Central memory CD4-positive, alpha-beta T cell (primary cell): ENCODE results near the gene FAM193A.
A peak's percentile ranks its signal among the peaks of the same experiment; 100 is the strongest.
"Not testable (repeated sequence)": the region's sequence is repeated elsewhere in the genome, so short reads cannot be mapped to it uniquely, and the experiment has no call there.

Experiments
- DNase-seq: peaks from one replicate; pipeline ENCODE4 v3.0.0; 2022

The FAM193A gene

DNA sequence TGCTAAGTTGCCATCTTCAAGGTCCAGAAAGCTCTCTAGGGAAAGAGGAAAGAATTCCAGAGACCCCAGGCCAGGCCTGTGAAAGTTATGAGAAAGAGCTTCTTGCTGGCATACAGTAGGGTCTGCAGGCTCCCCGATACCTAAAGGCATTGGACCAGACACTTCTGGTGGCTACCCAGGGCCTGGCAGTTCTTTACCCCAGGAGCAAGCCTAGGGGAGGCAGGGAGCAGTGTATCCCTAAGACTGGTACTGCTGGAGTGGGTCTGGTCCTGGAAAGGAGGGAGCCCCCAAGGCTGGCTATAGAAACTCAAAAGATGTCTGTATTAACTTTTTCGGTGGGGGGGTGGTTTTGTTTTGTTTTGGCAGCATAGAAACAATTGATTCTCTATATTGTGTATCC lies 19.8 kb upstream of the FAM193A start:
- no peak for DNase-seq

DNA sequence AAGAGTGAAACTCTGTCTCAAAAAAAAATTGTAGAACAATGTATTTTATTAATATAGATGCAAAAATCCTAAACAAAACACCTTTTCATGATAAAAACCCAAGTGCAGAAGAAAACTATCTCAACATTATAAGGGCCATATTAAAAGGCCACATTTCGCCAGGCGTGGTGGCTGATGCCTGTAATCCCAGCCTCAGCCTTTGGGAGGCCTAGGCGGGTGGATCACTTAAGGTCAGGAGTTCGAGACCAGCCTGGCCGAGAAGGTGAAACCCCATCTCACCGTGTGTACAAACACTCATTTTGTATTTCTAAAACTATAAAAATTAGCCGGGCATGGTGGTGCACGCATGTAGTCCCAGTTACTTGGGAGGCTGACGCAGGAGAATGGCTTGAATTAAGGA lies 9.9 kb upstream of the FAM193A start:
- DNase-seq = no peak

- peak; percentile 3 for DNase-seq
Measured at GRCh38 chr4:2534904-2535375, 1.5 kb upstream of the FAM193A start.

- peak; percentile 53 for DNase-seq
Measured at GRCh38 chr4:2535376-2536192, 863 bp upstream of the FAM193A start.

DNA sequence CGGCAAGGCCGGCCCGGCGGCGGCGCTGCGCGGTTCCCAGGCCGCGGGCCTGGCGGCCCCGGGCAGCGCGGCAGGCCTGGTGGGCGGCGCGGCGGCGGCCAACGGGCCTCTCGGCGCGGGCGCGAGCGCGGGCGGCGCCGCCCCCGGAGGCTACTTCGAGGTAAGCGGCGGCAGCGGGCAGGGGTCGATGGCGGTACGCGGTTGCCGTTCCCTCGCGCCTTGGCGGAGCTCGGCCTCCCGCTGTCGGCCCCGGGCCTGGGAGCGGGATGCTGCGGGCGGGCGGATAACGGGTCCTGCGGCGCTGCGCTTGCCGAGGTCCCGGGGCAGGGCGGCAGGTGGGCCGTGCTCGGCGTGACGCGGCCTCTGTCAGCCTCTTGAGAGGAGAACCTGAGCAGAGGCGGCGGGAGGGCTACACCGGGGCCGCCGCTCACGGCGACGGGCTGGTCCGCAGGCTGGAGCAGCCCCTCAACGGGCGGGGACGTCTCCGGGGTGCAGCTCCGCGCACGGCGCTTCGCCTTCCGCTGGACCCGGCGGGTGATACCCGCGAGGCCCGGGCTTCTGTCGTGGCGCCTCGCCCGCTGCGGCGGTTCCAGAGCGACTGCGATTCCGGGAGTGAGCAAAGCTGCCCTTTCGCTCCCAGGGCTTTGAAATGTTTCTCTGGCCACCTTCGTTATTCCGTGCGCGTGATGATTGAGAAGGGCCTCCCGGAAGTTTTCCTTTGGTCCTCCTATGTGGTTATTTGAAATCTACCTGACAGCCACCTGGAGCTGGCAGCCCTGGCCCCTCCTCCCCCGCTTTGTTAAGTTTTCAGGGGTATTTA lies 774 bp downstream of the FAM193A start:
- peak; percentile 56 for DNase-seq

GRCh38 chr4:2543580-2544191 lies 7.2 kb downstream of the FAM193A start:
- not testable (repeated sequence) for DNase-seq

- no peak for DNase-seq
Measured at GRCh38 chr4:2545321-2546013, 9.0 kb downstream of the FAM193A start.

GRCh38 chr4:2546286-2546823 lies 9.9 kb downstream of the FAM193A start:
- DNase-seq = no peak

GRCh38 chr4:2546961-2547691 lies 10.7 kb downstream of the FAM193A start:
- not testable (repeated sequence) for DNase-seq

DNA sequence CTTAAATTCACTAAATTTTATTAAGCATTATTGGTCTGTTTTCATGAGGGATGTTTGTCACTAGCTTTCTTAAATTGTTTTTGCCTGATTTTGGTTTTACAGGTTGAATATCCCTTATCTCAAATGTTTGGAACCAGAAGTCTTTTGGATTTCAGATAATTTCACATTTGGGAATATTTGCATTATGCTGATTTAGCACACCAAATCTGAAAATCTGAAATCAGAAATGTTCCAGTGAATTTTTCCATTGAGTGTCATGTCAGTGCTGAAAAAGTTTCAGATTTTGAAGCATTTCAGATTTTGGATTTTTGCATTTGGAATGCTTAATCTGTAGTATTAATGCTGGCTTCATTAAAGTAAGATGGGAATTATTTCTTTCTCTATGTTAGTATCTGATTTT lies 14.7 kb downstream of the FAM193A start:
- DNase-seq = no peak

DNA sequence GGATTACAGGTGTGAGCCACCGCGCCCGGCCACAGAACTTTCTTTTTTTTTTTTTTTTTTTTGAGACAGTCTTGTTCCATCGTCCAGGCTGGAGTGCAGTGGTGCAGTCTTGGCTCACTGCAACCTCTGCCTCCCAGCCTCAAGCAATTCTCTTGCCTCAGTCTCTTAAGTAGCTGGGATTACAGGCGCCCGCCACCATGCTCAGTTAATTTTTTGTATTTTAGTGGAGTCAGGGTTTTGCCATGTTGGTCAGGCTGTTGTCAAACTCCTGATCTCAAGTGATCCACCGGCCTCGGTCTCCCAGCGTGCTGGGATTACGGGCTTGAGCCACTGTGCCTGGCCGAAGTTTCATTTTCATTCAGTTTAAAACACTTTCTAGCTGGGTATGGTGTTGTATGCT lies 16.4 kb downstream of the FAM193A start:
- no peak for DNase-seq

DNA sequence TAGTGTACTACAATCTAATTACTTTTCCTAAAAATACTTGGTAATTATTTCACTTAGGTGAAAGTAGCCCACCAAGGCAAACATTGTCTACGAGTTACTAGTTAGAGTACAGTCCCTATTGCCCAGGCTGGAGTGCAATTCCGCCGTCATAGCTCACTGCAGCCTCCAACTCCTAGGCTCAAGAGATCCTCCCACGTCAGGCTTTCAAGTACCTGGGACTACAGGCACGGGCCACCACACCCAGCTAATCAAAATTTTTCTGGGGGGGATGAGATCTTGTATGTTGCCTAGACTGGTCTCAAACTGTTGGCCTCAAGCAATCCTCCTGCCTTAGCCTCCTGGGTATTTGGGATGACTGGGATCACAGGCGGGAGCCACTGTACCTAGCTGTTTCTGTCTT lies 21.9 kb downstream of the FAM193A start:
- DNase-seq = no peak

GRCh38 chr4:2560167-2560566 lies 23.7 kb downstream of the FAM193A start:
- DNase-seq = no peak

DNA sequence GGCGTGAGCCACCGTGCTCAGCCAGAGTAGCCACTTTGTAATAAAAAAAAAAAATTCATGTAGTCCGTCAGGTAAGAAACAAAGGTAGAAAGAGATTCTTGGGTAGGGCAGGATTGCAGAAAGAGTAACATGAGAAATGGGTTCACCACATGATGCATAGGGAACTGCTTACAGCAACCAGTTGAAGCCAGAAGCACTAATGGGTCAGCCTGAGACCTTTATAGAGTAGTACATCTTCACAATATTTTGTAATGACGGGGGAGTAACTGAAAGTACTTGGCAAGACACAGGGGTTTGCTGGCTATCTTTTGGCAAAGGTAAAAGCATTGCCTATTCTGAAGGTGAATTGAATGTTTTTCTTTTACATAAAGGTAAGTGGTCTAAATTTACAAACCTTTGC lies 29.1 kb downstream of the FAM193A start:
- no peak for DNase-seq

DNA sequence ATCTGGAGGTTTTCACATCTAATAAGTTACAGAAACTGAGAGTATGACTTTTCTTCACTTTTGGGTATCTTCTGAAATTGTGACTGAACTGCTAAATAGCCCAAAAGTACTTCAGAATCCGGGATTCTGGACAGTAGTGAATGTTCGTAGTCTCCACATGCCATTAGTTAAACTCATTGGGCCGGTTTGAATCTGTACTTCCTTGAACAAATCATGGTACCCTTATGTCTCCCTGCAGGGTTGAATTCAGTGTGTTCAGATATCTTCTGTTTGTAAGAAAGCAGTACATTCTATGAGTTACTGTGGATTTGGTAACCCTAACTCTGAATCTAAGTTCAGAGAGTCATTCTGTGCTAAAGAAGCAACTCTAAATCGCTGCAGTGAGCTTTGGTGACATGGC lies 33.6 kb downstream of the FAM193A start:
- no peak for DNase-seq

GRCh38 chr4:2570551-2571222 lies 34.2 kb downstream of the FAM193A start:
- peak; percentile 33 for DNase-seq

GRCh38 chr4:2572076-2572475 lies 35.6 kb downstream of the FAM193A start:
- no peak for DNase-seq

GRCh38 chr4:2572866-2573265 lies 36.4 kb downstream of the FAM193A start:
- DNase-seq = no peak

DNA sequence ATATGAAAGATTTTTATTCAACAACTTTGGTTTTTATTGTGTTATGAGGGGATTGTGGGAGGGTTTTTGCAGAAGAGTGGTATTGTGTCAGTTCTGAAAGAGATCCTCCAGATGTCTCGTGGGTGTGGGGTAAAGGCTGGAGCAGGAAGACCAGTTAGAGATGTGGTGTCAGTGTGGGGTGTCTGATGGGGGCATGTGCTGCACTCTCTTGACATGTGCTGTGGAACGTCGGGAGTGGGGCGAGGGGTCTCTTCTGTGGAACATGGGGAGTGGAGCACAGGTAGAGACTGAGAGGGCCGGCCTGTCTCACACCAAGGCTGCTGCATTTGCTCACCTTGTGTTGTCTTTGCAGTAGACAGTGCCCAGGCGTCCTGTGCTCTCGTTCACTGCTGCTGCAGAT lies 37.6 kb downstream of the FAM193A start:
- DNase-seq = no peak

DNA sequence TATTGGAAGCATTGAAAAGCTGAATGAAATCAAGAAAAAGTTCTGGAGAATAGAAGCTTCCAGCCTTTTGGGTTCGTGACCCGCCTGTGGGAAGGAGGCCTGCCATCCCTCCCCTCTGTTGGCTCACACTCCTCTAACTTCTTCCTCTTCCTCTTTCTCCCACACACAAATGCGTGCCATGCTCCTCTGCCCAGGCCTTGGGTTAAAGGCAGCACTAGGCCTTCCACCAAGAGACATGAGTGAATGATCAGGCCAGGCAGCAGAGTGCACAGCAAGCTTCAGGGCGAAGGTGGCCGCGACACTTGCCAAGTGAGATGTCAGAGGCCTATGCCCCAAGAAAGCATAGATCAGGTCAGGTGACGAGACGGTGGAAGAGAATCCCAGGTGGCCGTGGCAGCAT lies 38.4 kb downstream of the FAM193A start:
- DNase-seq = no peak

DNA sequence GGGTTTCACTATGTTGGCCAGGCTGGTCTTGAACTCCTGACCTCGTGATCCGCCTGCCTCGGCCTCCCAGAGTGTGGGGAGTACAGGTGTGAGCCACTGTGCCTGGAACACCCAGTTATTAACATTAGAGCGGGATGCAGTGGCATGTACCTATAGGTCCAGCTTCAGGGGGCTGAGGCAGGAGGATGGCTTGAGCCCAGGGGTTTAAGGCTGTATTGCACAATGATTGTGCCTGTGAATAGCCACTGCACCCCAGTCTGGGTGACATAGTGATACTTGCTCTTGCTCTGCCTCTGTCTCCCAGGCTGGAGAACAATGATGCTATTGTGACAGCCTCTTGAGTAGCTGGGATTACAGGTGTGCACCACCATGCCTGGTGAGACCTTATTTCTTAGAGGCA lies 39.8 kb downstream of the FAM193A start:
- no peak for DNase-seq
